Measurements from ENCODE around the gene ASB8.
"Not testable (repeated sequence)": the region's sequence is repeated elsewhere in the genome, so short reads cannot be mapped to it uniquely, and the experiment has no call there.

Gene ASB8

DNA sequence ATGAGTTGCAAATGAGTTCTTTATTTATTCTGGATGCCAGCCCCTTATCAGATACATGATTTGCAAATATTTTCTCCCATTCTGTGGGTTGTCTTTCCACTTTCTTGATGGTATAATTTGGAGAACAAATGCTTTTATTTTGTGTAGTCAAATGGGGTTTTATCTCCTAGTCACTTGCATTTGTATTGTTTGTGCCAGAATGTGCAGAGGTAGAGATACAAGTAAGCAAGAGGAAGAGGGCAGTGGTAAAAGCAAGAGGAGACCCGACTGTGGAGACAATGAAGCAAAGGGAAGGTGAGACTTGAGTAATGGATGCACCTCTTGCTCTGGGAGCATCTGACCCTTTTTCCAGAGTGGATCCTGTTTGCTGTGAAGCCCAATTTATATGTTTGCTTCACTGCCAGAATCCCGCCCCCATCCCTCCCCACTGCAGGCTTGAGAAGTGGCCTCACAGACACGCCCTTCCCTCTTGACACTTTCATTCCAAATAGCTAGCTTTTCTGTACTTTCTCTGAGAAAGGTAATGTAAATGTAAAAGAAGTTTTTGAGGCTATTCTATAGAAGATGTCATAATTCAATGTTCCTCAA lies 38.9 kb downstream of the ASB8 start:
- H3K27me3 ChIP-seq (ENCODE audit: low read length), result no peaks in the 10 kb centered on the region
- peak overlapping the region; percentile 91 for H2AFZ ChIP-seq (ENCODE audit: low read depth, low read length, severe bottlenecking)
- no peaks in the 10 kb centered on the region for H3K9me3 ChIP-seq (ENCODE audit: insufficient read depth, low read length)
- peak overlapping the region; percentile 92 for H3K4me2 ChIP-seq (ENCODE audit: low read depth, low read length, poor library complexity, severe bottlenecking)
- no peaks in the 10 kb centered on the region for H4K20me1 ChIP-seq (ENCODE audit: low read depth, low read length)
- no peak overlapping the region for H3K4me3 ChIP-seq (ENCODE audit: insufficient read depth, low read length, poor library complexity, severe bottlenecking)
- no peak overlapping the region for H3K27ac ChIP-seq (ENCODE audit: low read depth, low read length)
- H3K9me2 ChIP-seq (replicated peaks; ENCODE audit: insufficient read depth, low read length), result no peaks in the 10 kb centered on the region
- H3K36me3 ChIP-seq (ENCODE audit: low read length), result no peaks in the 10 kb centered on the region; the same call in 1 of the 2 replicates
- peaks cover 5% of the 10 kb centered on the region for H3F3A ChIP-seq (ENCODE audit: insufficient read depth)
- TF ChIP-seq CTCF (IDR thresholded peaks at IDR 0.05; ENCODE audit: insufficient read depth, low read length, poor library complexity, severe bottlenecking), result no peak
- TF ChIP-seq EZH2phosphoT487 (conservative IDR thresholded peaks at IDR 0.05; ENCODE audit: low read length), result no peak
- peak overlapping the region; percentile 71 for H3K9ac ChIP-seq (ENCODE audit: low read length)
- peaks cover 21% of the 10 kb centered on the region for H3K79me2 ChIP-seq (ENCODE audit: insufficient read depth, low read length)

GRCh38 chr12:48115957-48116356 lies 41.4 kb downstream of the ASB8 start:
- Histone ChIP-seq H3K4me2 (ENCODE audit: low read depth, low read length, poor library complexity, severe bottlenecking) (no peak overlapping the region), H3F3A (ENCODE audit: insufficient read depth) (peaks cover 5% of the 10 kb centered on the region), H3K27ac (ENCODE audit: low read depth, low read length) (no peak overlapping the region), H3K9ac (ENCODE audit: low read length) (no peak overlapping the region), H3K9me3 (ENCODE audit: insufficient read depth, low read length) (no peaks in the 10 kb centered on the region), H4K20me1 (ENCODE audit: low read depth, low read length) (no peaks in the 10 kb centered on the region), H3K4me3 (ENCODE audit: insufficient read depth, low read length, poor library complexity, severe bottlenecking) (no peak overlapping the region), H2AFZ (ENCODE audit: low read depth, low read length, severe bottlenecking) (no peak overlapping the region), H3K36me3 (ENCODE audit: low read length) (no peaks in the 10 kb centered on the region), H3K9me2 (replicated peaks; ENCODE audit: insufficient read depth, low read length) (no peaks in the 10 kb centered on the region), H3K79me2 (ENCODE audit: insufficient read depth, low read length) (peaks cover 14% of the 10 kb centered on the region), H3K27me3 (ENCODE audit: low read length) (no peaks in the 10 kb centered on the region)
- no peak for TF ChIP-seq EZH2phosphoT487 (conservative IDR thresholded peaks at IDR 0.05; ENCODE audit: low read length)
- TF ChIP-seq CTCF (IDR thresholded peaks at IDR 0.05; ENCODE audit: insufficient read depth, low read length, poor library complexity, severe bottlenecking), result no peak

DNA sequence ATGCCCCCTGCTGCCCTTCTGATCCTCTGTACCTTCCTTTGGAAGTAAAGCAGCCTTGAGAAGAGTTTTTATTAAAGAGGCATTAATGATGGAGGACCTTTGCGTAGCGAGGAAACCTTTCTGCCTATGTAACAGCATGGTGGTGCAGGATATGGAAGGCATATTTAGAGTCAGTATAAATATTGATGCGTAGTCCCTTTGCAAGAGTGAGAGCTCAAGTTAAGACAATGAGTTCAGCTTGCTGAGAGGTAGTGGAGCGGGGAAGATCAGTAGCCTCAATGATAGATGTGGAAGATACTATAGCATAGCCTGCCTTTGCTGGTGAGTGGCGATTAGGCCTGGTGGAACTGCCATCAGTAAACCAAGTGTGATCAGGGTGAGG lies 46.0 kb downstream of the ASB8 start:
- H3K4me3 ChIP-seq (ENCODE audit: insufficient read depth, low read length, poor library complexity, severe bottlenecking); H3K79me2 ChIP-seq (ENCODE audit: insufficient read depth, low read length); H3K9me2 ChIP-seq (replicated peaks; ENCODE audit: insufficient read depth, low read length); H3K36me3 ChIP-seq (ENCODE audit: low read length); H3K27me3 ChIP-seq (ENCODE audit: low read length); H3K27ac ChIP-seq (ENCODE audit: low read depth, low read length); H3K9me3 ChIP-seq (ENCODE audit: insufficient read depth, low read length); H2AFZ ChIP-seq (ENCODE audit: low read depth, low read length, severe bottlenecking); H4K20me1 ChIP-seq (ENCODE audit: low read depth, low read length); H3K4me2 ChIP-seq (ENCODE audit: low read depth, low read length, poor library complexity, severe bottlenecking); H3F3A ChIP-seq (ENCODE audit: insufficient read depth); H3K9ac ChIP-seq (ENCODE audit: low read length): not testable (repeated sequence)

GRCh38 chr12:48110691-48111311 lies 46.5 kb downstream of the ASB8 start:
- H3K27me3 ChIP-seq (ENCODE audit: low read length), result no peaks in the 10 kb centered on the region
- peaks cover 6% of the 10 kb centered on the region; the same call in 1 of the 2 replicates for H3F3A ChIP-seq (ENCODE audit: insufficient read depth)
- no peaks in the 10 kb centered on the region for H3K36me3 ChIP-seq (ENCODE audit: low read length)
- H3K4me3 ChIP-seq (ENCODE audit: insufficient read depth, low read length, poor library complexity, severe bottlenecking), result no peak overlapping the region
- H3K79me2 ChIP-seq (ENCODE audit: insufficient read depth, low read length), result no peaks in the 10 kb centered on the region; the same call in 1 of the 2 replicates
- H3K4me2 ChIP-seq (ENCODE audit: low read depth, low read length, poor library complexity, severe bottlenecking), result no peak overlapping the region
- no peaks in the 10 kb centered on the region for H4K20me1 ChIP-seq (ENCODE audit: low read depth, low read length)
- H3K9me3 ChIP-seq (ENCODE audit: insufficient read depth, low read length), result no peaks in the 10 kb centered on the region
- H2AFZ ChIP-seq (ENCODE audit: low read depth, low read length, severe bottlenecking), result no peak overlapping the region
- H3K27ac ChIP-seq (ENCODE audit: low read depth, low read length), result no peak overlapping the region
- no peaks in the 10 kb centered on the region for H3K9me2 ChIP-seq (replicated peaks; ENCODE audit: insufficient read depth, low read length)
- no peak overlapping the region for H3K9ac ChIP-seq (ENCODE audit: low read length)
- TF ChIP-seq EZH2phosphoT487 (conservative IDR thresholded peaks at IDR 0.05; ENCODE audit: low read length) (no peak), CTCF (IDR thresholded peaks at IDR 0.05; ENCODE audit: insufficient read depth, low read length, poor library complexity, severe bottlenecking) (no peak)
